Measurements from ENCODE around the gene PRXL2B. TPM values are rescaled to one million over a fixed set of nuclear protein-coding genes. Genes with fewer than 3 reads are reported as not detected.

Gene PRXL2B
- total RNA-seq, 4 donors from 2014 or later, result 6.4 to 11.1 (median 7.4) TPM

DNA sequence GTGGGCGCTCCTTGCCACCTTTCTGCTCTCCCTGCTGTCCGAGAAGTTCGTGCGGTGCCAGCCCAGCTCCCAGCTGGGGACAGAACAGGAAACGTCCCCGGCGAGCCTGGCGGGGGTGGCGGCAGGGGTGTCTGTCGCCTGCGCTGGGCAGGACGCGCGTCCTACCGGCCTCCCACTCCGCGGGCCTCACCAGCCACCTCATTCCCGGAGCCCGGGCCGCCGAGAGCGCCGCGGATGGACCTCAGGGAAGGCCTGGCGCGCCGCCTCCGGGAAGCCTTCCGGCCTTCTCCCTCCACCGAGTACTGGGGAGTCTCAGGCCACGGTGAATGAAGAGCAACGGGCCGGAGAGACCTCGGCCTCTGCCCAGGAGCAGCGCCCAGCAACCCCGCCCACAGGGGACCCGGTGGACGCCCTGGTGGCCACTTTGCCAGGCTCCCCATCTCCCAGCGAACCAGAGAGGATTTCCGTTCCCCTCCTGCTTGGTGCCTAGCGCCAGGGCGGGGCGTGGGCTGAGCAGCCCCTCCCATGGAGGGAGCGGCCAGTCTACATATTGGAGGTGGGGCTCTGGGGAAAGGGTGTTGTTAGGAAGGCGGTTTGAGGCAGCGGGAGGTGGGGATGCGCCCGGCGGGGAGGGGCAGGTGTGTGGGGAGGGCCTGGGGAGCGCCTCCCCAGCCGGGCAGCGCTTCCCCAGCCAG is 39.9 kb upstream of the PRXL2B start:
- TF ChIP-seq, protein P1, sequence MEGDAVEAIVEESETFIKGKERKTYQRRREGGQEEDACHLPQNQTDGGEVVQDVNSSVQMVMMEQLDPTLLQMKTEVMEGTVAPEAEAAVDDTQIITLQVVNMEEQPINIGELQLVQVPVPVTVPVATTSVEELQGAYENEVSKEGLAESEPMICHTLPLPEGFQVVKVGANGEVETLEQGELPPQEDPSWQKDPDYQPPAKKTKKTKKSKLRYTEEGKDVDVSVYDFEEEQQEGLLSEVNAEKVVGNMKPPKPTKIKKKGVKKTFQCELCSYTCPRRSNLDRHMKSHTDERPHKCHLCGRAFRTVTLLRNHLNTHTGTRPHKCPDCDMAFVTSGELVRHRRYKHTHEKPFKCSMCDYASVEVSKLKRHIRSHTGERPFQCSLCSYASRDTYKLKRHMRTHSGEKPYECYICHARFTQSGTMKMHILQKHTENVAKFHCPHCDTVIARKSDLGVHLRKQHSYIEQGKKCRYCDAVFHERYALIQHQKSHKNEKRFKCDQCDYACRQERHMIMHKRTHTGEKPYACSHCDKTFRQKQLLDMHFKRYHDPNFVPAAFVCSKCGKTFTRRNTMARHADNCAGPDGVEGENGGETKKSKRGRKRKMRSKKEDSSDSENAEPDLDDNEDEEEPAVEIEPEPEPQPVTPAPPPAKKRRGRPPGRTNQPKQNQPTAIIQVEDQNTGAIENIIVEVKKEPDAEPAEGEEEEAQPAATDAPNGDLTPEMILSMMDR (IDR thresholded peaks at IDR 0.05; ENCODE audit: low read depth), result no peak

DNA sequence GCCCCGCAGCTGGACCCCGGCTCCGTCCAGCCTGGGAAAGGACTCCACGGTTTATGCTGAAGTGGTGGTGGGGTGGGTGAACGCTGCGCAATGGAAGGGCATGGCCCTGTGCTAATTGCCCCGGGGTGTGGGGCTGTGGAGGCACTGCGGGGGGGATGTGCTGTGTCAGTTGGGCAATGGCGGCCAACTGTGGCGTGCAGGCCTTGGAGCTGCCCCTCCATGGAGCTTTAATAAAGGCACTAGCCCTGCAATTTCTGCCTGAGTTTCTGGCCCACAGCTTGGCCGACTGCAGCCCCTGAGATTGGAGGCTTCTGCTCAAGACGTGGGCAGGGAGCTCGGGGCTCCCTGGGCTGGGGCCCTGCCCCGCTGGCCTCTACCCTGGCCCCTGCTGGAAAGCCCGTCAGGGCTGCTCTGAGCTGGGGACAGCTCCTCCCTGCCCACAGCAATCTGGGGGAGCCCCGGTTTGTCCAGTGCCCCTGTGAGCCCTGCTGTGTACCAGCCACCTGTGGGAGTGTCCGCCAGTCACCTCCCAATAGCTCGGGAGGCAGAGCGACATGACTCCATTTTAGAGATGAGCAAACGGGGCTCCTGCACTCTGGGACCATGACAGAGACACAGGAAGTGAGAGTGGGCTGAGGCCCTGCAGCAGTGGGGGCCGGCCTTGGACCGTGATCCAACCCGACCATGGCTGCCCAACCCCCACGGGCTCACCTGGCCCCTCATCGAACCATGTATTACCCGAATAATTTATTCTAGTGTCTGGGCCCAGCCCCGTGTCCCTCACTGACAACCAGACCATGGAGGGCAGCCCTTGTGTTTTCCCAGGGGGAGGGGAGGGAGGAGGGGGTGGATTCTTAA is 39.1 kb upstream of the PRXL2B start:
- TF ChIP-seq, protein P1 (IDR thresholded peaks at IDR 0.05; ENCODE audit: low read depth), result no peak

DNA sequence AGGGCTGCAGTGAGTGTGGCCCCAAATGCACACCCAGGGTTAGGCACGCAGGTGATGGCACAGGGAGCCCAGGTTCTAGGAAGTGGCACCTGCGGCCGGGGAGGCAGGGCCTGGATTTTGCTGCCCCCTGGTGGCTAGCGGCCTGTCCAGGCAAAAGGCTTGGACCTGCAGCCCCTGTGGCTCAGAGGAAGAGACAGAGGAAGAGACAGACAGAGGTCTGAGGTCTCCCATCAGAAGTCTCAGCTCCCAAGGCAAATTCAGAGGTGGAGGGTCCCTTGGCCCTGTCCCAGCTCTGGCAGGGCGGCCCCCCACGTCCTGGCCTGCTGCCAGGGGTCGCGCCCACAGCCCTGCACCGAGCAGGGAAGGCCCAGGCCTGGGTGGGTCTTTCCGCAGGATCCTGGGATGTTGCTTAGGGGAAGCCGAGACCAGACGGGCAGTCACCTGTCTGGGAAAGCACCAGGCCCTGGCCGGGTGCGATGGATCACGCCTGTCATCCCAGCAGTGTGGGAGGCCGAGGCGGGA is 38.4 kb upstream of the PRXL2B start:
- TF ChIP-seq, protein P1 (IDR thresholded peaks at IDR 0.05; ENCODE audit: low read depth), result no peak

DNA sequence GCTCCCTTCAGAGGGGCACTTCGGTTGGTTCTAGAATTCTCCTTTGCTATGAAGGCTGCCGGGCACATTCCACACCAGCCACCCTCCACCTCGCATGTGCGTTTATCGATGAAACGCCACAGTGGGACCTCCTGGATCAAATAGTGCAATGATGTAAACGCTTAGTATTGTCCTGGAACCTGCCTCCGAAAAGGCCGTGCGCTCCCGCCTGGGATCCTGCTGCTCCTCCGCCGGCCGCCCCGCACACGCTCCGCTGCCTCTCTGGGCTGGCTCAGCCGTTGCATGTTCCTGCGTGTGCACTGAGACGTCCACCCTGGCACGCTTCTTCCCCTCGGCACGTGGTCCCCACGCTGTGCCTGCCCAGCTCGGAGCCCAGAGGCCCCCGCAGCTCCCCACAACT is 34.4 kb upstream of the PRXL2B start:
- TF ChIP-seq, protein P1 (IDR thresholded peaks at IDR 0.05; ENCODE audit: low read depth), result no peak

DNA sequence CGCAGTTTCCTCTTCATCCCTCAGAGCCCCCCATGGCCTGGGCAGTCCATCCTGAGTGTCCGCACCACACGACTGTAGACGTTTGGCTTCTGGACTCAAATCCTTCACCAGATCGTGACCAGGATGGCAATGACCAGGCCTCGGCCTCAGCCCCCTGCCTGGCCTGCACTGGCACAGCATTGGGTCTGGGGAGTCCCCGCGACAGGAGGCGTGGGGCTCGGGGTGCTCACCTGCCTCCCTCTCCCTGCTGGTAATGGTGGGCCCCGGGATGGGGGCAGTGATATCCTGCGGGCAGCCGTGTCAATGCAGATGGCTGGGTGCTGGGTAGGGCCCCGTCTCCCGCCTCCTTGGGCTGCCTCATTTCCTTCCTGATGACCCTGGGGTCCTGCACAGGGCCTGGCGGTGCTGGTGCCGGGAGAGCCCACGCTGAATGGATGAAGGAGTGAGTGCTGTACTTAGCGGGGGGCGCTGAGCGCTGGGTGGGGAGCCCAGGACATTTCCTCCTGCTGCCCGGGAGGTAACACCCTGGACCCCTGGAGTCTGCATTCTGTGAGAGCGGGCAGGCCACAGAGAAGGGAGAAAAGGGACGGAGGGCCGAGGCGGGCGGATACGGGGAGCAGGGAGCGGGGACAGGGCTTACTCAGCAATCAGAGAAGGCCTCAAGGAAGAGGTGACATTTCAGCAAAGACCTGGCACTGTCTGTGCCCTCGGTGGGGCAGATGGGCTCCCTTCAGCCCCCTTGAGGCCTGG is 32.5 kb upstream of the PRXL2B start:
- TF ChIP-seq, protein P1 (IDR thresholded peaks at IDR 0.05; ENCODE audit: low read depth), result no peak

DNA sequence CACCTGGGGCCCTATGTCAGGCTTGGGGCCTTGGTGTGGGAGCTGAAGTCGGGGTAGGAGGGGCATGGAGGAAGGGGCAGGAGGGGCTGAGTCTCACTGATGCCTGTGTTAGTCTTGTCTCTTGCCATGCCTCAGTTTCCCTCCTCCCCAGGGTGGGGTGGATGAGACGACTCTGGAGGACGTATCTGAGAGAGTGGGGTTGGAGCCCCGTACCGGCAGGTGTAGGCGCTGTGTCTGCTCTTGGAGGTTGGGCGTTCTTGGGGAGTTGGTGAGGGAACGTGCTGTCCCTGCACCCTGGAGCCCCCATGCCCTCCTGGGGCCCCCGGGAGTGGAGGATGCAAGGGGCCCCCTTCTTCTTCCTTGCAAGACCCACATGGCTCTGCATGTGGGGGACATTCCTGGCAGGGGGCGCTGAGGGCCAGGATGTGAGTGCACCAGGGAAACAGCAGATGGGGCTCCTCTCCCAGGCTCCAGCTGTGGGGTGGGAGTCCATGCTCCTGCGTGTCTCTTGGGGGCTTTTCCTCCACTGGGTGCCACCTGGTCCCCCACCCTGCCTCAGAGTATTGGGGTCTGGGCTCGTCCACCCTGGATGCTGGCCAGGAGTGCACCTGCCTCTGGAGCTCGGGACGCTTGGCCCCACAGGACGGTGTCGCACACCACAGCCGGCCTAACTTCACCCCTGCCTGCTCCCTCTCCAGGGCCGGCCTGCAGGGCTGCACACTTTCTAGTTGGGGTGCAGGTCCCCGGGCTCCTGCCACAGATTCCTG is 31.8 kb upstream of the PRXL2B start:
- TF ChIP-seq, protein P1 (IDR thresholded peaks at IDR 0.05; ENCODE audit: low read depth), result no peak

Measured in subcutaneous adipose tissue (tissue), 4 donors.